ENCODE measurements around the gene HDAC4.

Gene HDAC4

GRCh38 chr2:239348563-239349452, 52.0 kb downstream of the HDAC4 start:
- DNase-seq (ENCODE audit: low spot score): peak; percentile 19

GRCh38 chr2:239346676-239347075, 54.1 kb downstream of the HDAC4 start:
- DNase-seq (ENCODE audit: low spot score): no peak

GRCh38 chr2:239345251-239345650, 55.6 kb downstream of the HDAC4 start:
- DNase-seq (ENCODE audit: low spot score): no peak

- DNase-seq (ENCODE audit: low spot score): no peak
These were observed 56.0 kb downstream of the HDAC4 start for GRCh38 chr2:239344857-239345216.

- no peak for DNase-seq (ENCODE audit: low spot score)
These were observed 56.6 kb downstream of the HDAC4 start for GRCh38 chr2:239343946-239344856.

GRCh38 chr2:239343460-239343859, 57.4 kb downstream of the HDAC4 start:
- no peak for DNase-seq (ENCODE audit: low spot score)

- DNase-seq (ENCODE audit: low spot score): no peak
These were observed 59.0 kb downstream of the HDAC4 start for GRCh38 chr2:239341840-239342239.

GRCh38 chr2:239341146-239341732, 59.6 kb downstream of the HDAC4 start:
- DNase-seq (ENCODE audit: low spot score): no peak

- no peak for DNase-seq (ENCODE audit: low spot score)
These were observed 60.9 kb downstream of the HDAC4 start for GRCh38 chr2:239339726-239340601.

- DNase-seq (ENCODE audit: low spot score): no peak
These were observed 61.6 kb downstream of the HDAC4 start for GRCh38 chr2:239339241-239339640.

- no peak for DNase-seq (ENCODE audit: low spot score)
These were observed 62.8 kb downstream of the HDAC4 start for GRCh38 chr2:239337877-239338484.

- no peak for DNase-seq (ENCODE audit: low spot score)
These were observed 63.5 kb downstream of the HDAC4 start for GRCh38 chr2:239337122-239337876.

GRCh38 chr2:239331560-239331959, 69.3 kb downstream of the HDAC4 start:
- DNase-seq (ENCODE audit: low spot score): no peak

GRCh38 chr2:239330836-239331235, 70.0 kb downstream of the HDAC4 start:
- DNase-seq (ENCODE audit: low spot score): no peak

- DNase-seq (ENCODE audit: low spot score): no peak
These were observed 70.7 kb downstream of the HDAC4 start for GRCh38 chr2:239329972-239330572.

GRCh38 chr2:239329284-239329971, 71.4 kb downstream of the HDAC4 start:
- DNase-seq (ENCODE audit: low spot score): no peak

GRCh38 chr2:239328351-239329191, 72.2 kb downstream of the HDAC4 start:
- peak; percentile 77 for DNase-seq (ENCODE audit: low spot score)
